PC-3 (cell line): Measurements from ENCODE around the gene MFN2.

ENCODE experiments used
- CTCF ChIP-seq: fragments of 300-600 bp; sonication (generic); conservative IDR thresholded peaks from 2 replicates; pipeline ENCODE4 v1.5.1; 2017; ENCODE audit warnings: antibody characterized with exemption, low read depth, mild to moderate bottlenecking, low read length
- EZH2 ChIP-seq: fragments of 300-600 bp; sonication (generic); IDR thresholded peaks from one replicate; pipeline ENCODE4 v1.6.1; 2017; ENCODE audit warnings: antibody characterized with exemption, mild to moderate bottlenecking, low read length; ENCODE audit not compliant: unreplicated experiment
- EZH2phosphoT487 ChIP-seq: fragments of 300-600 bp; sonication (generic); IDR thresholded peaks from 2 replicates; pipeline ENCODE4 v1.6.1; 2018; ENCODE audit warnings: mild to moderate bottlenecking, antibody characterized with exemption, low read length, borderline replicate concordance

- peak; percentile 66 for TF ChIP-seq CTCF
- TF ChIP-seq EZH2, result no peak
- TF ChIP-seq EZH2phosphoT487, result no peak
Measured at GRCh38 chr1:12001249-12001917, 21.1 kb downstream of the MFN2 start.
